ENCODE data around the gene USP50. TPM values are rescaled to one million over a fixed set of nuclear protein-coding genes. Genes with fewer than 3 reads are reported as not detected.
"Not testable (repeated sequence)": the region's sequence is repeated elsewhere in the genome, so short reads cannot be mapped to it uniquely, and the experiment has no call there.

The USP50 gene
- 1 to 10 TPM in 2 of 4 donors, not detected in 2; 1.9 to 7.5 TPM for total RNA-seq

GRCh38 chr15:50546566-50546965, at the start of gene USP50:
Gene USP50, minus strand, starts transcription at chr15:50546666. Its CDS starts 141 bp downstream, at chr15:50546525.
- no peaks in the 10 kb centered on the region for H3K36me3 ChIP-seq
- no peaks in the 10 kb centered on the region for H3K9me3 ChIP-seq
- DNase-seq = no peak
- H3K4me3 ChIP-seq (replicated peaks in 1 of 3) = no peak within 1 kb of the TSS
- no peaks in the 10 kb centered on the region for H3K27me3 ChIP-seq
- H3K27ac ChIP-seq = no peak within 1 kb of the TSS
- TF ChIP-seq POLR2A (IDR thresholded peaks at IDR 0.05) = no peak
- TF ChIP-seq CTCF (IDR thresholded peaks at IDR 0.05) = no peak
- 92 to 93% methylated on average over 5 of the region's 5 CpGs for WGBS, 2 donors
- intact Hi-C loops (cut with DNase I) = no loop called here
- peaks cover 0 to 4% of the 10 kb centered on the region in 2 donors for H3K4me1 ChIP-seq

GRCh38 chr15:50594311-50594710, 47.8 kb upstream of the USP50 start:
- Histone ChIP-seq H3K4me3 (replicated peaks in 1 of 3) (no peak overlapping the region), H3K27me3 (no peaks in the 10 kb centered on the region), H3K36me3 (peaks cover 5 to 41% of the 10 kb centered on the region in 2 donors), H3K9me3 (no peaks in the 10 kb centered on the region), H3K4me1 (no peaks in the 10 kb centered on the region), H3K27ac (no peak overlapping the region)
- intact Hi-C loops (cut with DNase I) = no loop called here
- no peak for DNase-seq
- TF ChIP-seq CTCF (IDR thresholded peaks at IDR 0.05) (no peak), POLR2A (IDR thresholded peaks at IDR 0.05) (no peak)
- WGBS, 2 donors = 94 to 97% methylated on average over 2 of the region's 2 CpGs

DNA sequence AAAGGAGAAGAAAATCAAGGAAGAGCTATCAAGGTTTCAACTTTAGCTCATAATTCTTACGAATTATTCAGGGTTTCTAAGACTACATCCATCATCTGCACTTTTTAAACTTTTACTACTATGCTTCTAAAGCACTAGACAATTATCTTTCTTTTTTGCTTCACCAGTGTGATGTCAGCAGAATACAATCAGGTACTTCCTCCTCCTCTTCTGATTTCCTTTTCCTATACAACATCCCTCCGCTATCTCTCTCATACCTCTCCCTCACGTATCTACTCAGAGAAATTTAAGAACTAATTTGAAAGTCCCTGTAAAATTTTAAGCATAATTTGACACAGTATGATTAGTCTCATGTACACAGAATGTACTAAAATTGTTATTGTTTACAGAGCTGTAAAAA, 47.3 kb upstream of the USP50 start:
- DNase-seq = no peak
- H3K9me3 ChIP-seq = no peaks in the 10 kb centered on the region
- H3K27ac ChIP-seq = no peak overlapping the region
- TF ChIP-seq POLR2A (IDR thresholded peaks at IDR 0.05) = no peak
- no peak for TF ChIP-seq CTCF (IDR thresholded peaks at IDR 0.05)
- H3K4me3 ChIP-seq (replicated peaks in 1 of 3) = no peak overlapping the region
- no peaks in the 10 kb centered on the region for H3K27me3 ChIP-seq
- intact Hi-C loops (cut with DNase I) = no loop called here
- 62 to 93% methylated on average over 3 of the region's 3 CpGs for WGBS, 2 donors
- H3K36me3 ChIP-seq = peaks cover 6 to 43% of the 10 kb centered on the region in 2 donors
- H3K4me1 ChIP-seq = no peaks in the 10 kb centered on the region

DNA sequence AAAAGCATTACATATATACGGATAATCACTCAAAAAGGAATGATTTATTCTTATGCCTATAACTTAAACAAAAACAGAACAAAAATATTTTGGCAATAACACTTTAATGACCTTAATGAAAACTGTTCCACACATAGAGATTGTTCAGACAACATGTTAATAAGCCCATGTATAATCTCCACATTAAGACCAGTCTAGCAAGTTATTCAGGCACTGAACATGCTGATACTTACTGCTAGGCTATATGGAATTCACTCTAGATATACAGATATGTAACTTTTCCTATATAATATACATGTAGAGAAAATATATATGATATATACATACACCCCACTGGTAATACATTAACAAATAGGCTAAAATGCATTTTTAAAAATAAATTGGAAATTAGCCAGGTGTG, 43.8 kb upstream of the USP50 start:
- intact Hi-C loops (cut with DNase I) = no loop called here
- H3K27ac ChIP-seq = no peak overlapping the region
- H3K36me3 ChIP-seq = peaks cover 16 to 43% of the 10 kb centered on the region in 2 donors
- WGBS, 2 donors = 98% methylated on average over 1 of the region's 1 CpG
- no peaks in the 10 kb centered on the region for H3K27me3 ChIP-seq
- DNase-seq = no peak
- no peaks in the 10 kb centered on the region for H3K9me3 ChIP-seq
- no peaks in the 10 kb centered on the region for H3K4me1 ChIP-seq
- no peak for TF ChIP-seq POLR2A (IDR thresholded peaks at IDR 0.05)
- no peak overlapping the region for H3K4me3 ChIP-seq (replicated peaks in 1 of 3)

- TF ChIP-seq POLR2A (IDR thresholded peaks at IDR 0.05) = no peak
- no peak for TF ChIP-seq CTCF (IDR thresholded peaks at IDR 0.05)
- WGBS, 2 donors = 90 to 100% methylated on average over 2 of the region's 2 CpGs
- H3K9me3 ChIP-seq = no peaks in the 10 kb centered on the region
- DNase-seq = no peak
- H3K4me3 ChIP-seq (replicated peaks in 1 of 3) = no peak overlapping the region
- H3K36me3 ChIP-seq = peaks cover 31 to 44% of the 10 kb centered on the region in 2 donors
- H3K27ac ChIP-seq = no peak overlapping the region
- intact Hi-C loops (cut with DNase I) = no loop called here
- no peaks in the 10 kb centered on the region for H3K27me3 ChIP-seq
- no peaks in the 10 kb centered on the region for H3K4me1 ChIP-seq
Observed at GRCh38 chr15:50577492-50577891, 31.0 kb upstream of the USP50 start.

- Histone ChIP-seq H3K4me3 (replicated peaks in 1 of 3) (no peak overlapping the region), H3K4me1 (no peaks in the 10 kb centered on the region), H3K27ac (no peak overlapping the region), H3K9me3 (no peaks in the 10 kb centered on the region), H3K36me3 (peaks cover 31 to 43% of the 10 kb centered on the region in 2 donors), H3K27me3 (no peaks in the 10 kb centered on the region)
- TF ChIP-seq CTCF (IDR thresholded peaks at IDR 0.05) (no peak), POLR2A (IDR thresholded peaks at IDR 0.05) (no peak)
- intact Hi-C loops (cut with DNase I) = no loop called here
- WGBS, 2 donors = 97 to 98% methylated on average over 1 of the region's 1 CpG
- DNase-seq = no peak
Observed at GRCh38 chr15:50576166-50576565, 29.7 kb upstream of the USP50 start.

DNA sequence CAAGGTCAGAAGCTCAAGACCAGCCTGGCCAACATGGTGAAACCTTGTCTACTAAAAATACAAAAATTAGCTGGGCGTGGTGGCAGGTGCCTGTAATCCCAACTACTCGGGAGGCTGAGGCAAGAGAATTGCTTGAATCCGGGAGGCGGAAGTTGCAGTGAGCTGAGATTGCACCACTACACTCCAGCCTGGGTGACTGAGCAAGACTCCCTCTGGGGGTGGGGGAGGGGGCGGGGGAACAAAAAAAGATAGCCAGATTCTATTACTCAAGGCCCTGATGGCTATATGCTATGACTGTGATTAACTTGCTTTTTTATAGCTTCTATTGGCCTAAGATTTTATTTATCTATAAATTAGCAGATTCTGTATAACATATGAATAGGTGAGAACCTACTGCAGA, 27.4 kb upstream of the USP50 start:
- H3K4me1 ChIP-seq; intact Hi-C loops (cut with DNase I); DNase-seq: not testable (repeated sequence)

More for the DNA sequence above, 27.4 kb upstream of the USP50 start:
- not testable (repeated sequence) for H3K27me3 ChIP-seq; H3K4me3 ChIP-seq (replicated peaks in 1 of 3); H3K9me3 ChIP-seq; H3K27ac ChIP-seq
- WGBS, 2 donors = 97 to 98% methylated on average over 5 of the region's 5 CpGs
- H3K36me3 ChIP-seq = peaks cover 34 to 48% of the 10 kb centered on the region in 2 donors

All from thyroid gland (tissue), 4 donors.